ENCODE results near the gene XPR1.

- TF ChIP-seq CTCF (IDR thresholded peaks at IDR 0.05) (no peak), POLR2AphosphoS5 (IDR thresholded peaks at IDR 0.05; ENCODE audit: insufficient read depth in 1 of 2, low read depth in 1 of 2) (no peak)
These were observed 216.4 kb downstream of the XPR1 start for GRCh38 chr1:180848191-180848590.
